Spleen (tissue), 7 donors: Measurements from ENCODE around the gene EML6.

Experiments
- CTCF ChIP-seq, 11 experiments: fragments of 200-600 bp in 7 of 11; fragments of 450-650 bp in 4 of 11; sonication (generic) in 4 of 11; IDR thresholded peaks in 8 of 11; conservative IDR thresholded peaks in 3 of 11; 1 replicate in 7 of 11; 2 replicates in 4 of 11; pipeline versions ENCODE4 v1.4.0 to v1.8.0; 2016 to 2021; ENCODE audit warnings: antibody characterized with exemption in 11 of 11, inconsistent platforms in 4 of 11, mild to moderate bottlenecking in 1 of 11
- POLR2A ChIP-seq, 3 donors: fragments of 450-650 bp; IDR thresholded peaks; one replicate each; pipeline ENCODE4 v1.5.1; 2017; ENCODE audit warnings: antibody characterized with exemption in 3 of 3, mild to moderate bottlenecking in 1 of 3
- POLR2AphosphoS5 ChIP-seq, 3 donors: sonication (generic); formaldehyde crosslinking; IDR thresholded peaks; one replicate each; pipeline ENCODE4 v1.5.1; 2017; ENCODE audit warnings: antibody characterized with exemption in 3 of 3
- donor health status: DM: no; HTN: no; CAD: no; lungs with moderate emphysema.
- donor health status: DM: no; HTN: no; CAD: no.
- donor health status: DM: no; HTN: no; CAD: no.

- TF ChIP-seq POLR2AphosphoS5 (IDR thresholded peaks at IDR 0.05): no peak
- no peak for TF ChIP-seq CTCF (IDR thresholded peaks at IDR 0.05 in 8 of 11, conservative IDR thresholded peaks at IDR 0.05 in 3 of 11)
- no peak for TF ChIP-seq POLR2A (IDR thresholded peaks at IDR 0.05)
Observed at GRCh38 chr2:54787755-54788366, 64.4 kb downstream of the EML6 start.
